Vagina (tissue), 2 donors: ENCODE data around the gene PTPRM.

Source experiments
- POLR2A ChIP-seq, 2 donors: fragments of 450-650 bp; IDR thresholded peaks; one replicate each; pipeline ENCODE4 v1.6.1; 2017; ENCODE audit warnings: antibody characterized with exemption in 2 of 2, mild to moderate bottlenecking in 2 of 2, moderate library complexity in 2 of 2
- POLR2AphosphoS5 ChIP-seq, 2 donors: sonication (generic); formaldehyde crosslinking; IDR thresholded peaks; one replicate each; pipeline ENCODE4 v1.9.0; 2017; ENCODE audit warnings: antibody characterized with exemption in 2 of 2, mild to moderate bottlenecking in 2 of 2, low read depth in 1 of 2; ENCODE audit not compliant: insufficient read depth in 1 of 2

- TF ChIP-seq POLR2A (IDR thresholded peaks at IDR 0.05) (no peak), POLR2AphosphoS5 (IDR thresholded peaks at IDR 0.05; ENCODE audit: insufficient read depth in 1 of 2, low read depth in 1 of 2) (no peak)
Observed at GRCh38 chr18:8224576-8224975, 657.5 kb downstream of the PTPRM start.
